ENCODE measurements around the gene KIF5B.

Gene KIF5B

DNA sequence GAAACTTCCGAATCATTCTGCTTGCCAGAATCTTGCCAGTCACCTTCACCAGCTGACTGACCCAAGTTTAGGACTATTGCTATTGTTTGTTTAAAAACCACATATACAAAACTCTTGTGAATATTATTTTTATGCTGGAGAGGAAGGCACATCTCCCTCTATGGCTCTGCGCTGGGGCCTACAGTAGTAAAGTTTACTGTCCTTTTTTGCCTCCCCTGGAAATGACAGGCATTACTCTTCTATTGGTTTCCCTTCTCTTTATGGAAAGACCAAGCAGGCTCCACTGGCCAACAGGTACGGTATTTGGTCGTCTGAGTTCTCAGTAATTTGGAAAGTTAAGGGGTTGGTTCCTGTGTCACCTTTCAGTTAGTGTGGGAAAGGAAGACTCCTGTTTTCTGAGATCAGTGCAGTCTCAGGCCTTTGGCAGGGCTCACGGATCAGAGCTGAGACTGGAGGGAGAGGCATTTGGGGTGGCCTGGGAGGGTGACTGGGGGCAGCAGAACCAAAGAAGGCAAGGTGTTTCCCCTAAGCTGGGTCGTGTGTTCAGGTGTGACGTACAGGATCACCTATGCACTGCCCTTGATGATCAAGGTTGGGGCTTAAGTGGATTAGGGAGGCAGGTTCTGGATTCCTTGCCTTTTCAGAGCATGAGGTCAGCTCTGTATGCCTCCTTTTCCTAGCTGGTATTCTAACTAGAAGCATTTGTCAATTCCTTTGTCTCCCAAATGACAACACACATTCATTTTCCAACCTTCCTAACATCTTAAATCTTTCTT is 16.0 kb upstream of the KIF5B start:
- TF ChIP-seq GATA2 (IDR thresholded peaks at IDR 0.05; ENCODE audit: low read depth, low read length), result no peak
- no peak for TF ChIP-seq GATA3 (IDR thresholded peaks at IDR 0.05; ENCODE audit: low read depth, low read length)

DNA sequence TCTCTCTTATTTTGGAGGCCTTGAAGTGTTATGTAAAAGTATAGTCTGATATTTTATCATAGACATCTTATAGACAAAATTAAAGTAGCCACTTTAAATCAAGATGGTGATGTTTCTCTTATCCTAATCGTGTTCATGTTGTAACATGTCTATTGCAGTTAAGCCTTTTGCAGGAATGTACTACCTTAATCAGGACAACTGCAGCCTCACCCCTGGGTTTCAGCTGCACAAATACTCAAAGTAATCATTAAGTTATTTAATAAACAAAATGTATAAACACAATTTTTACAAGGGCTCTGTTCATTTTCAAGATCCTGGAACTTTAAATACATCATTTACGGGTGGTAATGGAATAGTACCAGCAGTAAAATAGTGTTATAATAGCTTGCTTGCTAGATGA is 14.4 kb upstream of the KIF5B start:
- no peak for TF ChIP-seq GATA2 (IDR thresholded peaks at IDR 0.05; ENCODE audit: low read depth, low read length)
- TF ChIP-seq GATA3 (IDR thresholded peaks at IDR 0.05; ENCODE audit: low read depth, low read length), result no peak

DNA sequence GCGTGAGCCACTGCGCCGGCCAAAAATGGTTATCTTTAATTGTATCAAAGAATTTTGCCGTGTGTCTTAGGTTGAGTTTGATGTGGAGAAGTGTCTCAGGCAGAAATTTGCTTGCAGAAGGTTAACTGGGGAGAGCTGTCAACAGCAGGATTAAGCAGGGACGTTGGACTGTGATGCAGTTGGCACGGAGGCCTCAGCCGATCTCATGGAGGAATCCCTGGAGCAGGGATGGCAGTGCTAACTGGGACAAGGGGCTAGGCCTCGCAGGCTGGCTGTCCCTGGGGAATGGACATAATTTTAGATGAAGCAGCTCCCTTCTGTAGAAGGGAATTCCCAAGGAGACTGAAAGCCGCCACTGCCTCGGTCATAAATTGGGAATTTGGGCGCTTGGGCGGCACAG is 12.3 kb upstream of the KIF5B start:
- no peak for TF ChIP-seq GATA2 (IDR thresholded peaks at IDR 0.05; ENCODE audit: low read depth, low read length)
- TF ChIP-seq GATA3 (IDR thresholded peaks at IDR 0.05; ENCODE audit: low read depth, low read length), result no peak

DNA sequence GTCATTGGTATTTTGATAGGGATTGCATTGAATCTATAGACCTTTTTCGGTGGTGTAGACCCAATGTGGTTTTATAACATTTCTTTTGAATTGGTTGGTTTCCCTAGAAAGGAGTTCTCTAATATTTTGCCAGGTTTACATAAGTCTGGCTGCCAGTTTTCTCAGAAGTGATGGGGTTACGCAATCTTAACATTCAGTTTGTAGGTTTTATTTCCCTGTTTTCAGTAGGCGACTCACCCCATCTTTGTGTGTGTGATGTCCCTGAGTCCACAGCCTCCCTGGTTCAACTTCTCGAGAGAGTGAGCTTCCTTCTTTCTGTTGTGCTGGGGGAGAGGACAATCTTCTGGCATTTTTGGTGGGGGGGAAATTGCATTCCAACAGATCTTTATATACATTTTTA is 9.6 kb upstream of the KIF5B start:
- no peak for TF ChIP-seq GATA2 (IDR thresholded peaks at IDR 0.05; ENCODE audit: low read depth, low read length)

DNA sequence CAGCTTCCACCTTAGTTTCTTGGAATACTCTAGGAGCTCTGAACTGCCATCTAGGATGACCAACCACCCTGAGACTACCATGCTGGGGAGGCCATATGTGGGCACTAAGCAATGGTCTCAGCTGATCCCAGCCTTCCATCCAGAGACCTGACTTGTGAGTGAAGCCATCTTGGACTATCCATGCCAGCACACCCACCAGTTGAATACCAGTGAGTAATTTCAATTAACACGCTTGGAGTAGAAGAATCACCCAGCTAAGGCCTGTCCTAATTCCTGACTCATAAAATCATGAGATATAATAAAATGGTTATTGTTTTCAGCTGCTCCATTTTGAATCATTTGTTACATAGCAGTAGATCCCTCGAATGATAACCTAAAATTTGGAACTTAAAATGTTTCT is 5.2 kb upstream of the KIF5B start:
- TF ChIP-seq GATA3 (IDR thresholded peaks at IDR 0.05; ENCODE audit: low read depth, low read length) (no peak), GATA2 (IDR thresholded peaks at IDR 0.05; ENCODE audit: low read depth, low read length) (no peak)

DNA sequence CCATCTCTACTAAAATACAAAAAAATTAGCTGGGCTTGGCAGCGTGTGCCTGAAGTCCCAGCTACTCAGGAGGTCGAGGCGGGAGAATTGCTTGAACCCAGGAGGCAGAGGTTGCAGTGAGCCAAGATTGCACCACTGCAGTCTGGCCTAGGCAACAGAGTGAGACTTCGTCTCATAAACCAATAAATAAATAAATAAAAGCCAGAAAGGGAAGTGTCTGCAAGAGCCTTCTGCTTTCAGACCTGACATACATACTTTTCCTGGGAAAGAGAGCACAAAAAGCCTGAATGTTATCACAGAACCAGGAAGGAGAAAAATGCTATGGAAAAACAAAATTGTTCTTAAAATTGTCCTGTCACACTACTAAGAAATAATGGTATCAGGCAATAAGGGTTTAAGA is 4.1 kb upstream of the KIF5B start:
- TF ChIP-seq GATA2 (IDR thresholded peaks at IDR 0.05; ENCODE audit: low read depth, low read length) (no peak), GATA3 (IDR thresholded peaks at IDR 0.05; ENCODE audit: low read depth, low read length) (no peak)

DNA sequence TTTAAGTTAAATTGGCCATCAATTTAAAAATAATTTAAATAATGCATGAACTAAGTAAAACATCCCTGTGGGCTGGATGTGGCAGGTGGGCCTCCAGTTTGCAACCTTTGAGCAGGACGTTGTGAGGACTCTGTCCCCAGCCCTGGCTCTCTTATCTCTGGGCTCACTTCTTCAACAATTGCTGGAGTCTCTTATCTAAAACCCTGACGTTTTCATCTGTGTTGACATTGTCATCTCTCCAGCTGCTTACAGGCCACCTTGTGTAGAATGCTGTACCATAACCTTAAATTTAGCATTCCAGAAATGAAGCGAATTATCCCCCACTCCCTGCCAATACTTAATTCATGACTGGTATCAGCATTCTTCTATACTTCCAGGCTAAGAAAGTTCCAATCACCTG is 3.2 kb upstream of the KIF5B start:
- TF ChIP-seq GATA2 (IDR thresholded peaks at IDR 0.05; ENCODE audit: low read depth, low read length), result no peak
- no peak for TF ChIP-seq GATA3 (IDR thresholded peaks at IDR 0.05; ENCODE audit: low read depth, low read length)

DNA sequence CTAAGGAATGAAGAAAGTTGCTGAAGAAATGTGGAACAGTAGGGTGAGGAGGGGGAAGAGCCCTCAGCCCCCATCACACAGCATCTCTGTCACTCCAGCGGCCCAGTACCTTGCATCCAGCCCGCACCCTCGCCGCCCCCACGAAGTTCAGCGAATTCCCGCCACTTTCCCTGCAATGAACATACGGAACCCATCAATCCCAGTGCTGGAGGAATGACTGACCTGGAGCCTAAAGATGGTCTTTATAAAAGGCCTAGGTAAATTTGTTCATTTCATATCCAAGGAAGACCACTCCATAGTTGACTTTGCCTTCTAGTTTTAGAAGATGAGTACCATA is 779 bp upstream of the KIF5B start:
- TF ChIP-seq GATA3 (IDR thresholded peaks at IDR 0.05; ENCODE audit: low read depth, low read length), result no peak
- TF ChIP-seq GATA2 (IDR thresholded peaks at IDR 0.05; ENCODE audit: low read depth, low read length), result no peak

DNA sequence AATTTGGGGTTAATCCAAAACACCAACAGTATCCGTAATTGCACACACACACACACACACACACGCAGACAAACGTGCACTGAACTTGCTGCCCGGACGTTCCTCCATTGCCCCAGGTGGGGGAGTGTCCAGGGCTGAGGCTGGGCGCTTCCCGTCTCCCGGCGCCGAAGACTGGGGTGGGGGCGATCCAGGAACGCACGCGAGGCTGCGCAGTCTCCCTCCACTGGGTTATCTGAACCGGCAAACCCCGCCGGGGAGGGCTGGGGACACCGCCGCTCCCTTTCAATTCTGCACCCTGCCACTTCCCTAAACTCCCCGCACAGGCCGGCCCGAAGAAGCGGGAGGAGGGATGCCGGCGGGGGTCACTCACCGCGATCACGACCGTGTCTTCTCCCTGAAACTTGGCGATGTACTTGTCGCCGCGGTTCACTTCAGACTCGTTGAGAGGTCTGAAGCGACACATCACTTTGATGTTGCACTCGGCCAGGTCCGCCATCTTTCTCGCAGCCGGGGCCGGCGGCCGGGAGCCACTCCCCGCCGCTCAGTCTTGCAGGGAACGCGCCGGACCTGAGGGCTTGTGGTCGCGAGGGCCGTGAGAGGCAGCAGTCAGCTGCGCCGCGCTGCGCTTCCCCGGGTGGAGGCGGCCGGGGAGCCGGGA is 618 bp downstream of the KIF5B start:
- TF ChIP-seq GATA2 (IDR thresholded peaks at IDR 0.05; ENCODE audit: low read depth, low read length), result no peak

DNA sequence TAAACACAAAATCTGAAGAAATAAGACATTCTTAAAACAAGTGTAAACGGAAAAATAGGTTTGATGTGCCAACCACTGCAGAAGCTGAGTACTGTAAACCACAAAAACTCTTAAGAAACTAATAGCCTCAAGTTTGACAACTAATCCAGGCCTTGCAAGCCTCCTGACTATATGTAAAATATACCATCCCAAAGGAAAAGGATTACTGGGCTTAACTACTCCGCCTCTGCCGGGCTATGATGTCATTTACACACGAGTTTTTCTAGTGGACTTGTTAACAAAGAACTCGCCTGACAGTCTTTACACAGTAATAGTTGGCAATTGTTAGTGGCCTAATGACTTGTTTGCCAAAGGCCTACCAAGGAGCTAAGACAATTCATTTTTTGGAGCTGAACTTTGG is 2.1 kb downstream of the KIF5B start:
- TF ChIP-seq GATA3 (IDR thresholded peaks at IDR 0.05; ENCODE audit: low read depth, low read length), result no peak
- TF ChIP-seq GATA2 (IDR thresholded peaks at IDR 0.05; ENCODE audit: low read depth, low read length), result no peak

DNA sequence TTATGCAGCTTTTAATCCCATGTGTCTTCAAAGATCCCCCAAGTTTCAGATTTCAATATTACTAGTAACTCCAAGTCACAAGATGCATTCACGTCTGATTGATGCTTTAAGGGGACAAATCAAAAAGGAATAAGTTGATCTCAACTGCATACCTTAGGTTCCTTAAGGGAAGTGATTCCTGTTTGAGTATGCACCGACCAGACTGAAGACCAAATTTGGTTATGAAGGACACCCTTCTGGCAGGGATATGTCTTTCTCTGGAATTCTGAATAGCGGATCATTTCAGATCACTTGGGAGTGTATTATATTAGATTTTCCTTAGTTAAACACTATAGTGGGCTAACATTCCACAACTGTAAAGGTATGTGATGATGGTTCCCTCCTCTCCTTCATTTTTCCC is 4.3 kb downstream of the KIF5B start:
- TF ChIP-seq GATA2 (IDR thresholded peaks at IDR 0.05; ENCODE audit: low read depth, low read length), result no peak
- TF ChIP-seq GATA3 (IDR thresholded peaks at IDR 0.05; ENCODE audit: low read depth, low read length), result no peak

DNA sequence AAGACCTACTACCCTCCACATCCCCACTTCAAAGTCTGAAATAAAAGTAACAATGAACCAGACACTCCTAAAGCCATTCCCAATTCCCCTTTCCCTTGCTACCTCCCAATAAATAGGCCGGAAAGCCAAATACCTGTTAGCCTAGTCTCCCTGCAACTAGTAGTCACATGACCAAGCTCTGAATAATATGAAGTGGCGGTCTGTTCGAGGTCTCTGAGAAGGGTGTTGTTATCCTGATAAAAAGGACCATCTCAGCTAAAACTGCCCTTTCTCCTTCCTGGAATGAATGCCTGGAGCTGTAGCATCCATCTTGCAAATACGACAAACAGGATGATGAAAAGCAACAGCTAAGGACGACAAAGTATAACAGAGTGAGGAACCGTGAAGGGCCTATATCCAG is 6.0 kb downstream of the KIF5B start:
- no peak for TF ChIP-seq GATA2 (IDR thresholded peaks at IDR 0.05; ENCODE audit: low read depth, low read length)
- no peak for TF ChIP-seq GATA3 (IDR thresholded peaks at IDR 0.05; ENCODE audit: low read depth, low read length)

DNA sequence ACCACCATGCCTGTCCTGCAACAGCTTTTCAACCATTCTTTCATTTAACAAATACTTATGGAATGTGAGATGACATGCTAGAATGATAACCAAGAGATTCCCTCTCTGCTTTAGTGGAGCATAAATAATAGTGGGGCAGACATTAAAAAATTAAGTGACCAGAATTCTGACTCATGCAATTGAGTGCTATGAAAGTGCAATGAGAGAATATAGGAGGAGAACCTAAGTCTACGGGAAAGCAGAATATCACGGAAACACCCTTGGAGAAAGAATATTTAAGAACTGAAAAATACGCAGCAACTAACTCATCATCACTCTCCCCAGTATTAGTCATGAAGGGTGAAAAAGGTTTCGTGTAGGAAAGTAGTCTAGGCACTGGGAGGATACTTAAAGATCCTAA is 7.1 kb downstream of the KIF5B start:
- no peak for TF ChIP-seq GATA2 (IDR thresholded peaks at IDR 0.05; ENCODE audit: low read depth, low read length)
- no peak for TF ChIP-seq GATA3 (IDR thresholded peaks at IDR 0.05; ENCODE audit: low read depth, low read length)

DNA sequence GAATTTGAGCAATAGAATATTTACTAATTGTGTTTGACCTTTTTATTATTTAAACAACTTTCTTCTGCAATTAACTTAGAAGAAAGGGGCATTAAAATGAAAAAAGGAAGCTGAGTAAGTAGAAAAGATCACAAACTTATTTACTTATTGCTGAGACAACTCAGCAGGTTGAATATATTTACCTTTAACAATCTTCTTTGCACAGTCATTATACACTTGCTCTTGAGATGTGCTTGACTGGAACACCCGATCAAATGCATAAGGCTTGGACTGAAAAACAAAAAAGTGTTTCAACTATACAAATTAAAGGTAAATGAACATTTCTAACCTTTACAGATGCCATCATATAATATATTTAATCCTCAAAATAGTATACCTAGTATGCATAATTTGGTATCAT is 7.9 kb downstream of the KIF5B start:
- TF ChIP-seq GATA3 (IDR thresholded peaks at IDR 0.05; ENCODE audit: low read depth, low read length) (no peak), GATA2 (IDR thresholded peaks at IDR 0.05; ENCODE audit: low read depth, low read length) (no peak)

DNA sequence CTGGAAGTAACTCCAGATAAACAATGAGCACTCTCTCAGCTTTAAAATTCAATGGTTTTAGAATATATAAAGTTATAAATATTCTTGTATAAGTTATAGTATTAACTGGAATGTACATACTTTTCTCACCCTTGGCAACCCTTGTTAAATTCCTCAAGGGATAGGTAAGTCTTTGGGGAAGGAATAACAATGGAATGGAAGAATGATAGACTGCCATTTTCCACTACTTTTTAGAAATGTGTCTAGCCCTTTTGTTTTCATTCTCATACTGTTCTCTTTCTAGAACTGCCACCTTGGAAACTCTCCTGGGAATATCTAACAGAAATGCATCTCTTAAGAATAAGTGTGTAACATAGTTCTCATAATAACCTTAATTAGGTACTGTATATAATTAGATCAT is 8.3 kb downstream of the KIF5B start:
- TF ChIP-seq GATA2 (IDR thresholded peaks at IDR 0.05; ENCODE audit: low read depth, low read length) (no peak), GATA3 (IDR thresholded peaks at IDR 0.05; ENCODE audit: low read depth, low read length) (no peak)

DNA sequence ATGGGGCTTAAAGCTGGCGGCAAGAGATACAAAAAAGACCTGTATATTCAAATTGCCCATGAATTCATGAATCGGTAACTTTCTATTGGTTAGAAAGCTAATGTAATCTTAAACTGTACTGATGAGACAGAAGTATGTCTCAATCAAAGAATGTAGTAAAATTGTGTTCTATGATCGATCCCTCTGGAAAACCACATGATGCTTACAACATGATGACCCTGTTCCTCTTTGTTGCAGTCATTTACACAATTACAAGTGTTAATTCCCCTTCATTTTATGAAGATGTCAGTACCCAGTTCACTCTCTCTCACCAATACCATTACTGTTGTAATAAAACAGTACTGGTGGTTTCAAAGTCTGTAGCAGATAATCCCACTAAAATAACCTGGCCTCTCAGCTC is 10.1 kb downstream of the KIF5B start:
- TF ChIP-seq GATA3 (IDR thresholded peaks at IDR 0.05; ENCODE audit: low read depth, low read length) (no peak), GATA2 (IDR thresholded peaks at IDR 0.05; ENCODE audit: low read depth, low read length) (no peak)

Data from SH-SY5Y (cell line).